ENCODE data around the gene P3H3. TPM values are rescaled to one million over a fixed set of nuclear protein-coding genes. Genes with fewer than 3 reads are reported as not detected.

P3H3 gene
- polyA plus RNA-seq, 4 donors = 24.5 to 37.1 (median 29.3) TPM

GRCh38 chr12:6825398-6826124, 2.6 kb upstream of the P3H3 start:
- DNase-seq (ENCODE audit: low read depth in 4 of 4, low spot score in 3 of 4) = peak; percentile 77 to 86 (median 80)

GRCh38 chr12:6826125-6826733, 2.0 kb upstream of the P3H3 start:
- DNase-seq (ENCODE audit: low read depth in 4 of 4, low spot score in 3 of 4) = no peak

GRCh38 chr12:6826734-6827436, 1.3 kb upstream of the P3H3 start:
- no peak for DNase-seq (ENCODE audit: low read depth in 4 of 4, low spot score in 3 of 4)

GRCh38 chr12:6827437-6827911, 733 bp upstream of the P3H3 start:
- DNase-seq (ENCODE audit: low read depth in 4 of 4, low spot score in 3 of 4) = peak in 1 of 4 donors; percentile 77

- no peak for DNase-seq (ENCODE audit: low read depth in 4 of 4, low spot score in 3 of 4)
Measured at GRCh38 chr12:6828781-6829535, 751 bp downstream of the P3H3 start.

GRCh38 chr12:6829536-6830220, 1.5 kb downstream of the P3H3 start:
- DNase-seq (ENCODE audit: low read depth in 4 of 4, low spot score in 3 of 4) = no peak

GRCh38 chr12:6830286-6830890, 2.2 kb downstream of the P3H3 start:
- no peak for DNase-seq (ENCODE audit: low read depth in 4 of 4, low spot score in 3 of 4)

- no peak for DNase-seq (ENCODE audit: low read depth in 4 of 4, low spot score in 3 of 4)
Measured at GRCh38 chr12:6830999-6831398, 2.8 kb downstream of the P3H3 start.

GRCh38 chr12:6831450-6831995, 3.3 kb downstream of the P3H3 start:
- no peak for DNase-seq (ENCODE audit: low read depth in 4 of 4, low spot score in 3 of 4)

- no peak for DNase-seq (ENCODE audit: low read depth in 4 of 4, low spot score in 3 of 4)
Measured at GRCh38 chr12:6832125-6832524, 3.9 kb downstream of the P3H3 start.

GRCh38 chr12:6833189-6833890, 5.1 kb downstream of the P3H3 start:
- no peak for DNase-seq (ENCODE audit: low read depth in 4 of 4, low spot score in 3 of 4)

GRCh38 chr12:6834254-6834653, 6.0 kb downstream of the P3H3 start:
- DNase-seq (ENCODE audit: low read depth in 4 of 4, low spot score in 3 of 4) = no peak

- DNase-seq (ENCODE audit: low read depth in 4 of 4, low spot score in 3 of 4) = no peak
Measured at GRCh38 chr12:6834873-6835272, 6.7 kb downstream of the P3H3 start.

GRCh38 chr12:6836851-6837250, 8.6 kb downstream of the P3H3 start:
- no peak for DNase-seq (ENCODE audit: low read depth in 4 of 4, low spot score in 3 of 4)

- no peak for DNase-seq (ENCODE audit: low read depth in 4 of 4, low spot score in 3 of 4)
Measured at GRCh38 chr12:6837370-6838060, 9.3 kb downstream of the P3H3 start.

GRCh38 chr12:6838854-6839253, 10.6 kb downstream of the P3H3 start:
- no peak for DNase-seq (ENCODE audit: low read depth in 4 of 4, low spot score in 3 of 4)

- DNase-seq (ENCODE audit: low read depth in 4 of 4, low spot score in 3 of 4) = no peak
Measured at GRCh38 chr12:6839482-6840201, 11.4 kb downstream of the P3H3 start.

GRCh38 chr12:6840330-6840729, 12.1 kb downstream of the P3H3 start:
- no peak for DNase-seq (ENCODE audit: low read depth in 4 of 4, low spot score in 3 of 4)

Data from right renal pelvis (tissue), 4 donors.